Mononuclear cell (primary cell): ENCODE data around the gene GBF1. TPM values are rescaled to one million over a fixed set of nuclear protein-coding genes. Genes with fewer than 3 reads are reported as not detected.
A peak's percentile ranks its signal among the peaks of the same experiment; 100 is the strongest.

Experiments used
- H3K27me3 ChIP-seq: 2 replicates; pipeline ENCODE4 v1.6.0; 2011; ENCODE audit warnings: low read length, control low read depth; ENCODE audit not compliant: insufficient read depth
- H3K4me1 ChIP-seq: 2 replicates; pipeline ENCODE4 v1.5.1; 2011; ENCODE audit warnings: mild to moderate bottlenecking, low read length, control low read depth; ENCODE audit not compliant: insufficient read depth
- H3K4me3 ChIP-seq: 2 replicates; pipeline ENCODE4 v1.5.1; 2011; ENCODE audit warnings: mild to moderate bottlenecking, low read length, moderate library complexity
- H3K9me3 ChIP-seq: 2 replicates; pipeline ENCODE4 v1.5.1; 2011; ENCODE audit warnings: low read depth, mild to moderate bottlenecking, control low read depth, low read length
- total RNA-seq: library from RNA; depleted of rRNA; stranded (reverse); fragments of >200 nt; gene quantifications from one replicate; pipeline ENCODE4 v1.2.3, GENCODE V29; 2012

GBF1 gene
- total RNA-seq, 1 donor, result 16.7 TPM

DNA sequence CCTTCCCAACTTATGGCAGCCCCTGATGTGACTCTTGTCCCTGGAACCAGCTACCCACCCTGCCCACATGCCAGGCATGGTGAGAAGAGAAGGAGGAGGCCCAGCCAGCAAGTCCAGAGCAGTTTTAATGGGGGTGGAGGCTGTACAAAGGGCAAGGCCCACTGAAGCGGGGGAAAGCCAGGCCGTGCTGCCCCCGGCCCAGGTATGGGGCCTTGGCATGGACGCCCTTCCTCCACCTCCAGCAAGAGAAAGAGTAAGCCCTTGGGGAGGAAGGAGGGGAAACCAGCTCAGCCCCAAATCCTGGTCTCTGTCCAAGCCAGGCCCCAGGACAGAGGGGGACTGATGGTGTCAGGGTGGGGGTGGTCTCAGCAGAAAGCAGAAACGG is 157.2 kb downstream of the GBF1 start:
- Histone ChIP-seq H3K27me3 (peaks cover 1% of the 10 kb centered on the region), H3K4me1 (peaks cover 24% of the 10 kb centered on the region), H3K9me3 (no peaks in the 10 kb centered on the region), H3K4me3 (no peak overlapping the region)

- H3K4me1 ChIP-seq, result peaks cover 21% of the 10 kb centered on the region
- H3K27me3 ChIP-seq, result peaks cover 7% of the 10 kb centered on the region
- no peak overlapping the region for H3K4me3 ChIP-seq
- H3K9me3 ChIP-seq, result no peaks in the 10 kb centered on the region
Measured at GRCh38 chr10:102403115-102403514, 157.8 kb downstream of the GBF1 start.

DNA sequence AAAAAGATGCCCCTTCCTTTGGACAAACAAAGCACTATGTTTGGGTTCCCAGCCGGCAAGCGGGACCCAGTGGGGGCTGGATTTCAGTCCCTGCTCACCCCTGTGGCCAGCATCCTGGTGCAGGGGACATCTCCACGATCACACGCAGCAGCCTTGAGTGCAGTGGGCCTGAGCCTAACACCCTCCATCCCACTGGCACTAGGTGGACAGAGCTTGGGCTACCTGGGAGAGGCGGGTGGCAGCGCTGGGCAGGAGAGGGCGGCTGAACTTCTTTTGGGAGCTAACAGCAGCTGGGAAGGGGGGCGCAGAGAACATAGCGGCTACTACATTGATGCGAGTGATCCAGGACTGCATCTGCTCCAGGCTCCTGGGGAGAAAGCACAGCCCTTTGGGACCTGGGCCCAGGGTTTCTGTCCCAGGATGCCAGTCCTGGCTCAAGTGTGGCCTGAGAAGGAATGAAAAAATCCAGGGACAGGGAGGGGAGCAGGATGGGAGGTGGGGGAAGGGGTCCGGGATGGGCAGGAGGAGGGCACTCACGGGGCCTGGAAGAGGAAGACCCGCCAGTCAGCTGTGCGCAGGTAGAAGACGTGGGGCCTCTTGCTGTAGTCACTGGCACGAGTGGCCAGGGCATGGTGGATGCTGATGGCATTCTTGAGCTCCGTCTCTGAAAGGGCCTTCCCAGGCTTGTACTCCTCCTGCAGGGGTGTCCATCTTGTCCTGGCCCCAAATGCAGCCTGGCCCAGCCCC is 159.2 kb downstream of the GBF1 start:
- peaks cover 17% of the 10 kb centered on the region for H3K27me3 ChIP-seq
- peaks cover 11% of the 10 kb centered on the region for H3K4me1 ChIP-seq
- no peak overlapping the region for H3K4me3 ChIP-seq
- H3K9me3 ChIP-seq, result no peaks in the 10 kb centered on the region

- no peak overlapping the region for H3K4me3 ChIP-seq
Measured at GRCh38 chr10:102405108-102405571, 159.8 kb downstream of the GBF1 start.

DNA sequence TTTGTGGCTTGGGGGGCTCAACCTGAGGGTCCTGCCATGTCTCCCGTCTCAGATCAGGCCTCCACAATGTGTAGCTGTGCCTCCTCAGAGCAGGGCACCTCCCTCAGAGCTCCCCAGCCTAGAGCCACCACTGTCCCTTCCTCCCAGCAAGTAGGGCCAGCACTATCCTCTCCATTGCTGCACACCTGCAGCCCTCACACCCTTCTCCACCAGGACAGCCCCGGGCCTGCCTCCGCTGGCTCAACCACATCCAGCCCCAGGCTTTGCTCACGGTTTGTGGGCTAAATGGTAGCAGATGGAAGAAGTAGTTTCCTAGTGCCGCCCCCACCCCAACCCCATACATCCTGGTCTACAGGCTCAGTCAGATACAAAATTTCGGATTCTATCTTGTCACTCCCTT is 160.3 kb downstream of the GBF1 start:
- peaks cover 14% of the 10 kb centered on the region for H3K4me1 ChIP-seq
- no peaks in the 10 kb centered on the region for H3K9me3 ChIP-seq
- peaks cover 28% of the 10 kb centered on the region for H3K27me3 ChIP-seq
- H3K4me3 ChIP-seq, result no peak overlapping the region

More at GRCh38 chr10:102405108-102405571, 159.8 kb downstream of the GBF1 start:
- Histone ChIP-seq H3K9me3 (no peaks in the 10 kb centered on the region), H3K27me3 (peaks cover 23% of the 10 kb centered on the region), H3K4me1 (peaks cover 11% of the 10 kb centered on the region)

GRCh38 chr10:102406815-102407214 is 161.5 kb downstream of the GBF1 start:
- H3K4me1 ChIP-seq, result peaks cover 17% of the 10 kb centered on the region
- no peak overlapping the region for H3K4me3 ChIP-seq
- H3K9me3 ChIP-seq, result no peaks in the 10 kb centered on the region
- peaks cover 39% of the 10 kb centered on the region for H3K27me3 ChIP-seq

DNA sequence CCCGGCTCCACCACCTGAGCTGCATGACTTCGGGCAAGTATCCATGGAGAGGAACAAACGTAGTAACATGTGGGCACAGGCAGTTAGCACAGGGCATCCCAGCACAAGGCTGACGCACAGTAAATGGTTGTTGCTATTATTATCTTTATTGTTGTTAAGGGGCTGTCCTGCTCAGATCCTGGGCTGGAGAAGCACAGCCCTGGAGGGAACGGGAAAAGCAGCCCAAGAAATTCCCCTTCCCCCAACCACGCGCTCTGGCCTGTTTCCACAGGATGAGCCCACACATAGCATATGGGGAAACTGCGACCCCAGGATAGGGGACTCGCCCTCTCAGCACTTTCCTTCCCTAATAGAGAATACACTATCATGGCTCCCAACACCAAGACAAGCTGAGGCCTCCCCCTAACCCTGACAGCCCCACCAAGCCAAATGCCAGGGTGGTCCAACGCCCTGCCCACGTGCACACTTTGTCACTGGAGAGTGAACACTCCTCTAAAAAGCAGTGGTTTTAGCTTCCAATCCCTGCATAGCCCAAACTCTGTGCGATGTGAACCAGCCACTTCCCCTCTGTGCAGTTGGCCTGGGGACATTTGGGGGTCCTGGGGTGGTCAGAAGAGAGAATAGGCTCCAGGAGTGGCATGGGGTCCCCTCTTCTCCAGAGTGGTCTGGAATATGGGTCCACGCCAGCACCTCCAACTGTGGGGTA is 162.2 kb downstream of the GBF1 start:
- peaks cover 17% of the 10 kb centered on the region for H3K4me1 ChIP-seq
- peaks cover 43% of the 10 kb centered on the region for H3K27me3 ChIP-seq
- no peak overlapping the region for H3K4me3 ChIP-seq

GRCh38 chr10:102408131-102408727 is 162.9 kb downstream of the GBF1 start:
- Histone ChIP-seq H3K4me1 (peaks cover 17% of the 10 kb centered on the region), H3K4me3 (no peak overlapping the region), H3K27me3 (peaks cover 43% of the 10 kb centered on the region), H3K9me3 (no peaks in the 10 kb centered on the region)

More for the DNA sequence above, 162.2 kb downstream of the GBF1 start:
- H3K9me3 ChIP-seq, result no peaks in the 10 kb centered on the region

- Histone ChIP-seq H3K27me3 (peaks cover 43% of the 10 kb centered on the region), H3K4me3 (peak overlapping the region; percentile 13), H3K9me3 (no peaks in the 10 kb centered on the region)
Measured at GRCh38 chr10:102408728-102409603, 163.6 kb downstream of the GBF1 start.

DNA sequence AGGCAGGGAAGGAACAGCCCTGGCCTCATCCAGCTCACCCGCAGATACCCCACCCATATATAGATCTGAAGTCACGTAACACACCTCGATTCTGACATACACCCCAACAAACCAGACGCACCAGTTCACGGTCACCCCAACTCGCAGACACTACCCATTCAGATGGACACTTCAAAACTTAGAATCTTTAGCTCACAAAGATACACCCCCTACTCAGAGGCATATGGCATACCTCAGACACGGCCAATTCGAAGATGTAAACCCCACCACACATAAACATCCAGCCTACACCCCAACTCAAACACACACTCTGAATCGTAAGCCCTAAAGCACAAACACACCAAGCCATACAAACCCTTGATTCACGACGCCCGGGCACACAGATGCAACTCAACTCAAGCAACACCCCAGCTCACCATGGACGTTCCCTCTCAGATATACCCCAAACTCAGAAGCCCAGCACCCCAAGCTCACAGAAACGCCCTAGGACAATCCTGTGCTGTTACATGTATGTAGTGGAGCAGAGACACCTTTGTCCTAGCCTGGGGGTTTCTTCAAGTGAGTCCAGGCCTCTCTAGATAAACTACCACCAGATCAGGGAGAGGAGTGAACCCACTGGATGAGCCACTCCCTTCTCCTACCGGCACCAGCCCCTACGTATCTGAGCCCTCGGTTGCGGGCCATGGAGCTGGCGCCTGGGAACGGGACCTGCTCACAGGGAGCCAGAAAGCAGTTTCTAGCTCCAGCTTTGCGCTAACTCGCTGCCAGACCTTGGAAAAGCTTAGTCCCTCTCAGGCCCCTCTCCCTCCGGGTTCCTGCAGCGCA is 164.5 kb downstream of the GBF1 start:
- Histone ChIP-seq H3K27me3 (peaks cover 43% of the 10 kb centered on the region), H3K4me3 (no peak overlapping the region), H3K9me3 (no peaks in the 10 kb centered on the region), H3K4me1 (peaks cover 17% of the 10 kb centered on the region)

More at GRCh38 chr10:102408728-102409603, 163.6 kb downstream of the GBF1 start:
- H3K4me1 ChIP-seq, result peaks cover 17% of the 10 kb centered on the region

DNA sequence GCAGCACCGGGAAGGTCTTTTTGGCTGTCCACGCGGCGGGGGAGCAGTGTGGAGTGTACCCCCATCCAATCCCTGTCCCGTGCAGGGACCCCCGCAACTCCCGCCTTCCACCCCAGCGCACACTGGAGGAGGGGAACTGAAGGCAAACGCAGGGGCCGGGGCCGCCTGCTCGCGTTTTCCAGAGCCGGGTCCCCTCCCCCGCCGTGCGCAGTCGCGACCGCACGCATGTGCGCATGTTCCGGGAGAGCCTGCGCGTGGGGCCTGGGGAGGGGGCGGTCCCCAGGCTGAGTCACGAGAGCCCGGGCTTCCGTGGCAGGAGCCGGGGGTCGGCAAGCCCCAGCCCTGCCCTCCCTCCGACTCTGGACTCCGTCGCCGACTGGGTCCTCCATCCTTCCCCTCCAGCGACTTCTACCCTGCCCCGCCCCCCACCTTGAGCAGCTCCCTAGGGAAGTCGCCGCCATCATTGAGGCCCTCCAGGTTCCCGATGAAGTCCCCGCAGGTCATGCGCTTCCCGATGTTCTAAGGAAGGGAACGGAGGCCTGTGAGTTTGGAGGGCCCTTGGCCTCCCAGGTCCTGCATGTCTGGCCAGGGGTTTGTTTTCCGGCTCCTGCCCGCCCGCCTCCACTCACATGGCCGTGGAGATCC is 165.2 kb downstream of the GBF1 start:
- peaks cover 17% of the 10 kb centered on the region for H3K4me1 ChIP-seq
- H3K27me3 ChIP-seq, result peaks cover 43% of the 10 kb centered on the region
- H3K4me3 ChIP-seq, result no peak overlapping the region
- H3K9me3 ChIP-seq, result no peaks in the 10 kb centered on the region

- H3K27me3 ChIP-seq, result peaks cover 43% of the 10 kb centered on the region
- no peak overlapping the region for H3K4me3 ChIP-seq
- peaks cover 17% of the 10 kb centered on the region for H3K4me1 ChIP-seq
- H3K9me3 ChIP-seq, result no peaks in the 10 kb centered on the region
Measured at GRCh38 chr10:102411341-102412255, 166.3 kb downstream of the GBF1 start.

GRCh38 chr10:102412293-102412692 is 167.0 kb downstream of the GBF1 start:
- H3K4me1 ChIP-seq, result peaks cover 17% of the 10 kb centered on the region
- peaks cover 46% of the 10 kb centered on the region for H3K27me3 ChIP-seq
- H3K9me3 ChIP-seq, result no peaks in the 10 kb centered on the region
- no peak overlapping the region for H3K4me3 ChIP-seq
